Endothelial cell of umbilical vein (primary cell): ENCODE measurements around the gene OR52E8. TPM values are rescaled to one million over a fixed set of nuclear protein-coding genes. Genes with fewer than 3 reads are reported as not detected.

Experiments
- BruUV-seq: library from RNA; stranded (reverse); fragments of 400-500 nt; replicated peaks from 2 replicates; lab custom pipeline; 2021; lab: Mats Ljungman, UMichigan
- CTCF ChIA-PET: fragments of 300-600, 350-600 bp; sonication (Branson Sonifier 250); formaldehyde crosslinking; loops from one replicate; lab custom pipeline; 2021; ENCODE audit warnings: antibody characterized with exemption, inconsistent platforms; lab: Charles Lee
- POLR2A ChIA-PET: fragments of 300-600, 350-600 bp; sonication (Branson Sonifier 250); formaldehyde crosslinking; loops from one replicate; lab custom pipeline; 2021; ENCODE audit warnings: antibody characterized with exemption, inconsistent platforms; lab: Charles Lee
- DNase-seq: peaks from one replicate; pipeline ENCODE4 v3.0.0-alpha.2; 2011; ENCODE audit warnings: low read depth, low spot score
- FAIRE-seq: peaks from 2 replicates; lab custom pipeline; 2011; peaks lifted over from hg19 to GRCh38; lab: Jason Lieb, UNC
- H2AFZ ChIP-seq: 2 replicates; pipeline ENCODE4 v1.6.0; 2012; ENCODE audit warnings: low read depth, low read length, control low read depth, inconsistent platforms
- H3K27ac ChIP-seq: 2 replicates; pipeline ENCODE4 v1.5.1; 2011; ENCODE audit warnings: low read depth, mild to moderate bottlenecking, control low read depth, low read length, moderate library complexity; ENCODE audit not compliant: insufficient read depth
- H3K27me3 ChIP-seq, 2 experiments: 2 replicates each; pipeline versions ENCODE4 v1.6.0 to v1.6.1; 2011; ENCODE audit warnings: low read length in 2 of 2, mixed read lengths in 1 of 2; ENCODE audit not compliant: control insufficient read depth in 2 of 2, insufficient read depth in 2 of 2
- H3K36me3 ChIP-seq, 2 experiments: 2 replicates in 1 of 2; 3 replicates in 1 of 2; pipeline ENCODE4 v1.5.1; 2011; ENCODE audit warnings: low read length in 2 of 2, mild to moderate bottlenecking in 1 of 2, moderate library complexity in 1 of 2; ENCODE audit not compliant: control insufficient read depth in 2 of 2, insufficient read depth in 2 of 2; ENCODE audit errors: extremely low read depth in 1 of 2
- H3K4me1 ChIP-seq: 3 replicates; pipeline ENCODE4 v1.5.1; 2011; ENCODE audit warnings: mild to moderate bottlenecking, low read length; ENCODE audit not compliant: control insufficient read depth, insufficient read depth; ENCODE audit errors: extremely low read depth
- H3K4me2 ChIP-seq: 2 replicates; pipeline ENCODE4 v1.6.1; 2011; ENCODE audit warnings: low read length, control low read depth, mixed read lengths; ENCODE audit not compliant: insufficient read depth
- H3K4me3 ChIP-seq, 3 experiments: fragments of 200-600 bp in 1 of 3; sonication (generic), shearing (Covaris generic) in 1 of 3; replicated peaks in 1 of 3; 2 replicates each; pipeline ENCODE4 v1.5.1; 2011 to 2016; ENCODE audit warnings: control low read depth in 3 of 3, low read length in 3 of 3, mild to moderate bottlenecking in 2 of 3, inconsistent platforms in 1 of 3, low read depth in 1 of 3, moderate library complexity in 1 of 3; ENCODE audit not compliant: insufficient read depth in 1 of 3
- H3K79me2 ChIP-seq: 2 replicates; pipeline ENCODE4 v1.6.0; 2012; ENCODE audit warnings: low read length, inconsistent platforms; ENCODE audit not compliant: control insufficient read depth, insufficient read depth
- H3K9ac ChIP-seq: replicated peaks from 2 replicates; pipeline ENCODE3; 2011; ENCODE audit warnings: low read length, control low read depth; ENCODE audit not compliant: insufficient read depth; ENCODE audit errors: extremely low read depth
- H3K9me1 ChIP-seq: replicated peaks from 3 replicates; pipeline ENCODE4 v1.6.0; 2011; ENCODE audit warnings: mild to moderate bottlenecking, low read length; ENCODE audit not compliant: control insufficient read depth, insufficient read depth; ENCODE audit errors: extremely low read depth
- H3K9me3 ChIP-seq: replicated peaks from 2 replicates; pipeline ENCODE4 v1.5.1; 2012; ENCODE audit warnings: low read length, inconsistent platforms; ENCODE audit not compliant: control insufficient read depth, insufficient read depth
- H4K20me1 ChIP-seq: replicated peaks from 2 replicates; pipeline ENCODE3; 2011; ENCODE audit warnings: mild to moderate bottlenecking, low read length; ENCODE audit not compliant: control insufficient read depth, insufficient read depth; ENCODE audit errors: extremely low read depth
- EZH2 ChIP-seq: IDR thresholded peaks from 2 replicates; pipeline ENCODE4 v1.6.1; 2012; ENCODE audit warnings: borderline replicate concordance, low read depth, mild to moderate bottlenecking, moderate library complexity, low read length, inconsistent platforms; ENCODE audit not compliant: severe bottlenecking
- FOS ChIP-seq: IDR thresholded peaks from 2 replicates; pipeline ENCODE4 v1.6.1; 2011; ENCODE audit warnings: mild to moderate bottlenecking, low read length, moderate library complexity, borderline replicate concordance; ENCODE audit not compliant: insufficient read depth
- GATA2 ChIP-seq: IDR thresholded peaks from 2 replicates; pipeline ENCODE4 v1.7.0; 2011; ENCODE audit warnings: low read depth, mild to moderate bottlenecking, moderate library complexity, mixed read lengths, low read length; ENCODE audit not compliant: insufficient read length, insufficient read depth
- JUN ChIP-seq: IDR thresholded peaks from 2 replicates; pipeline ENCODE4 v1.6.1; 2011; ENCODE audit warnings: borderline replicate concordance, low read depth; ENCODE audit not compliant: insufficient read length, insufficient read depth
- MYC ChIP-seq: IDR thresholded peaks from one replicate; pipeline ENCODE4 v1.6.1; 2011; ENCODE audit warnings: mild to moderate bottlenecking, low read depth, low read length
- POLR2A ChIP-seq: IDR thresholded peaks from 2 replicates; pipeline ENCODE4 v1.6.1; 2012; ENCODE audit warnings: low read depth, mild to moderate bottlenecking, control low read depth, low read length
- POLR2AphosphoS5 ChIP-seq: IDR thresholded peaks from 2 replicates; pipeline ENCODE4 v1.6.1; 2012; ENCODE audit warnings: low read depth, mild to moderate bottlenecking, control low read depth, low read length, moderate library complexity; ENCODE audit not compliant: insufficient read depth
- dilution Hi-C: fragments of 300-500 bp; cut with MboI; formaldehyde crosslinking; loops from one replicate; pipeline ENCODE4 v1.15.0; 2019; ENCODE audit warnings: low sequenced_read_pairs; ENCODE audit not compliant: extremely low pct_ligation_motif_present
- intact Hi-C: fragments of 100-400 bp; cut with micrococcal nuclease; formaldehyde crosslinking; loops from one replicate; pipeline ENCODE4 v1.10.0; 2022
- polyA plus RNA-seq, 4 experiments: library from polyadenylated mRNA; depleted of rRNA in 3 of 4; stranded (reverse) in 3 of 4; unstranded in 1 of 4; fragments of >200 nt; gene quantifications; 2 replicates each; pipeline versions ENCODE4 v1.2.1 to v1.2.3, GENCODE V29; 2011 to 2012; ENCODE audit warnings: missing spikeins in 1 of 4
- total RNA-seq: library from RNA; stranded (reverse); gene quantifications from 2 replicates; pipeline ENCODE4 v1.2.3, GENCODE V29; 2021
- TF ChIP-seq, protein P1 (sequence below): IDR thresholded peaks from 2 replicates; pipeline ENCODE4 v1.6.1; 2011; ENCODE audit not compliant: insufficient read depth, insufficient read length
- TF ChIP-seq, protein P2 (sequence below), 2 donors: IDR thresholded peaks; 1 replicate in 1 of 2; 2 replicates in 1 of 2; pipeline ENCODE4 v1.5.1; 2011; ENCODE audit warnings: low read length in 2 of 2, mild to moderate bottlenecking in 2 of 2, moderate library complexity in 2 of 2, control low read depth in 1 of 2, inconsistent platforms in 1 of 2, low read depth in 1 of 2; ENCODE audit not compliant: insufficient read depth in 1 of 2; ENCODE audit errors: extremely low read depth in 1 of 2

OR52E8 gene
- total and polyA plus RNA-seq, 2 donors (not counting 3 experiments of a cell fraction or from before 2014, with no cell fraction given) = not detected

DNA sequence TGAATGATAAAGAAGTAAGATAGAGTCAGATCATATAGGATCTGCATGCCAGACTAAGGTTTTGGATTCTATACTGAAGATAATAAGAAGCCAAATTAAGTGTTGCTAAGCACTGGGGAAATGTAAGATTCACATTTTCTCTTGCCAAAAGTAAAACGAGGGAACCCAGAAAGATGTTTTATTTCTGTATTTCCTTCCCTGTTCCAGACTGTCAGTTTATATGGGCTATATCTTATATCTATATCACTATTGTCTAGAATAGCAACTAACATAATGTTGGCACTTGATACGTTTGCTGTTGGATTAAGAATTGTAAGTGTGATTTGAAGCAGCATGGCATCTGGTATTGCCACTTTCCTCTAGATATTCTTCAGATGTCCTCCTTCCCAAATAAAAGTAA, 24.0 kb downstream of the OR52E8 start:
- Histone ChIP-seq H2AFZ (no peak overlapping the region), H3K9ac (no peak overlapping the region), H3K4me2 (no peak overlapping the region), H3K9me1 (no peaks in the 10 kb centered on the region), H3K9me3 (no peaks in the 10 kb centered on the region), H3K79me2 (no peaks in the 10 kb centered on the region), H3K4me1 (no peaks in the 10 kb centered on the region), H4K20me1 (no peaks in the 10 kb centered on the region), H3K27ac (no peak overlapping the region), H3K27me3 (no peaks in the 10 kb centered on the region), H3K4me3 (no peak overlapping the region), H3K36me3 (no peaks in the 10 kb centered on the region)
- intact Hi-C loops = no loop called here
- DNase-seq (no peak), FAIRE-seq (no peak)
- ChIA-PET CTCF (no interaction called here), POLR2A (no interaction called here)
- BruUV-seq = no TSS peak
- TF ChIP-seq, protein P1, sequence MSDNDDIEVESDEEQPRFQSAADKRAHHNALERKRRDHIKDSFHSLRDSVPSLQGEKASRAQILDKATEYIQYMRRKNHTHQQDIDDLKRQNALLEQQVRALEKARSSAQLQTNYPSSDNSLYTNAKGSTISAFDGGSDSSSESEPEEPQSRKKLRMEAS = no peak
- no peak for TF ChIP-seq EZH2
- TF ChIP-seq MYC = no peak
- no peak for TF ChIP-seq POLR2AphosphoS5
- TF ChIP-seq POLR2A = no peak
- no peak for TF ChIP-seq GATA2
- TF ChIP-seq, protein P2, sequence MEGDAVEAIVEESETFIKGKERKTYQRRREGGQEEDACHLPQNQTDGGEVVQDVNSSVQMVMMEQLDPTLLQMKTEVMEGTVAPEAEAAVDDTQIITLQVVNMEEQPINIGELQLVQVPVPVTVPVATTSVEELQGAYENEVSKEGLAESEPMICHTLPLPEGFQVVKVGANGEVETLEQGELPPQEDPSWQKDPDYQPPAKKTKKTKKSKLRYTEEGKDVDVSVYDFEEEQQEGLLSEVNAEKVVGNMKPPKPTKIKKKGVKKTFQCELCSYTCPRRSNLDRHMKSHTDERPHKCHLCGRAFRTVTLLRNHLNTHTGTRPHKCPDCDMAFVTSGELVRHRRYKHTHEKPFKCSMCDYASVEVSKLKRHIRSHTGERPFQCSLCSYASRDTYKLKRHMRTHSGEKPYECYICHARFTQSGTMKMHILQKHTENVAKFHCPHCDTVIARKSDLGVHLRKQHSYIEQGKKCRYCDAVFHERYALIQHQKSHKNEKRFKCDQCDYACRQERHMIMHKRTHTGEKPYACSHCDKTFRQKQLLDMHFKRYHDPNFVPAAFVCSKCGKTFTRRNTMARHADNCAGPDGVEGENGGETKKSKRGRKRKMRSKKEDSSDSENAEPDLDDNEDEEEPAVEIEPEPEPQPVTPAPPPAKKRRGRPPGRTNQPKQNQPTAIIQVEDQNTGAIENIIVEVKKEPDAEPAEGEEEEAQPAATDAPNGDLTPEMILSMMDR (IDR thresholded peaks at IDR 0.05; ENCODE audit: extremely low read depth in 1 of 2, insufficient read depth in 1 of 2, low read depth in 1 of 2, low read length in 2 of 2) = no peak
- no peak for TF ChIP-seq JUN
- no peak for TF ChIP-seq FOS
- dilution Hi-C loops = no loop called here
